Measurements from ENCODE around the gene UBL3.

Gene UBL3

GRCh38 chr13:29840585-29840984 is 9.8 kb downstream of the UBL3 start:
- H3K4me3 ChIP-seq (ENCODE audit: low read length): no peak overlapping the region
- TF ChIP-seq CTCF (conservative IDR thresholded peaks at IDR 0.05; ENCODE audit: low read length): no peak
- no peak for DNase-seq (ENCODE audit: low read depth)

- no peak for DNase-seq (ENCODE audit: low read depth)
- no peak for TF ChIP-seq CTCF (conservative IDR thresholded peaks at IDR 0.05; ENCODE audit: low read length)
- no peak overlapping the region for H3K4me3 ChIP-seq (ENCODE audit: low read length)
Observed at GRCh38 chr13:29835280-29836061, 14.9 kb downstream of the UBL3 start.

- TF ChIP-seq CTCF (conservative IDR thresholded peaks at IDR 0.05; ENCODE audit: low read length): no peak
- H3K4me3 ChIP-seq (ENCODE audit: low read length): no peak overlapping the region
- no peak for DNase-seq (ENCODE audit: low read depth)
Observed at GRCh38 chr13:29832761-29833298, 17.6 kb downstream of the UBL3 start.

GRCh38 chr13:29830000-29830399 is 20.4 kb downstream of the UBL3 start:
- no peak for DNase-seq (ENCODE audit: low read depth)
- no peak overlapping the region for H3K4me3 ChIP-seq (ENCODE audit: low read length)
- TF ChIP-seq CTCF (conservative IDR thresholded peaks at IDR 0.05; ENCODE audit: low read length): 0 out of 2 replicates have a peak, but pooled peaks have one; percentile 2

- TF ChIP-seq CTCF (conservative IDR thresholded peaks at IDR 0.05; ENCODE audit: low read length): no peak
- no peak overlapping the region for H3K4me3 ChIP-seq (ENCODE audit: low read length)
- no peak for DNase-seq (ENCODE audit: low read depth)
Observed at GRCh38 chr13:29819143-29819542, 31.3 kb downstream of the UBL3 start.

- H3K4me3 ChIP-seq (ENCODE audit: low read length): no peak overlapping the region
- no peak for DNase-seq (ENCODE audit: low read depth)
- TF ChIP-seq CTCF (conservative IDR thresholded peaks at IDR 0.05; ENCODE audit: low read length): no peak
Observed at GRCh38 chr13:29817604-29818378, 32.6 kb downstream of the UBL3 start.

All from AG10803 (cell line).